H54 (cell line): ENCODE data around the gene PIK3C2G.
A peak's percentile ranks its signal among the peaks of the same experiment; 100 is the strongest.

Experiments used
- DNase-seq: peaks from one replicate; pipeline ENCODE4 v3.0.0; 2011; ENCODE audit warnings: low spot score, mixed read lengths; ENCODE audit not compliant: insufficient read length
- FAIRE-seq: peaks from 3 replicates; lab custom pipeline; 2011; peaks lifted over from hg19 to GRCh38; lab: Jason Lieb, UNC
- POLR2A ChIP-seq: IDR thresholded peaks from 2 replicates; pipeline ENCODE4 v1.6.1; 2011; ENCODE audit warnings: low read depth, mild to moderate bottlenecking, low read length

Gene PIK3C2G

GRCh38 chr12:18258929-18259328, 2.4 kb upstream of the PIK3C2G start:
- TF ChIP-seq POLR2A = no peak
- no peak for DNase-seq
- FAIRE-seq = no peak

- FAIRE-seq (no peak), DNase-seq (no peak)
- TF ChIP-seq POLR2A = no peak
Observed at GRCh38 chr12:18259906-18260682, 1.2 kb upstream of the PIK3C2G start.

GRCh38 chr12:18261906-18262305, 588 bp downstream of the PIK3C2G start:
- FAIRE-seq (no peak), DNase-seq (no peak)

DNA sequence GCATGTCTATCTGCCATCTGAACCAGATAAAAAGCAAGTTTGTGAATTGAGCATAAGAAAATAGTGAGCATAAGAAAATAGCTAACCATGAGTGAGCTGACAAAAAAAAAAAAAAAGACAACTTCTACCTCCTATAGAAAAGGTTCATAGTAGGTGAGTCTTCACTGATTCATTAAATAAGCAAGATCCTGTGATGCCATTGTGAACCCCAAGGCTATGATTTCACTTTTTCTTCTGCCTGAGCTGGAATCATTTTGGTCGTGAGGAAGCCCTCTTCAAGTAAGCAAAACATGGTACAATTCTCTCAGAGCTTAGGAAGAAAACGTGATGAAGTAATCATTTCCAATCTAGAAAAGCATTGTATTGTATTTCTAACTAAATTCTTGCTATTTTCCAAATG, 1.2 kb downstream of the PIK3C2G start:
- no peak for DNase-seq
- TF ChIP-seq POLR2A = no peak
- FAIRE-seq = peak; percentile 88

More at GRCh38 chr12:18261906-18262305, 588 bp downstream of the PIK3C2G start:
- TF ChIP-seq POLR2A = no peak

- DNase-seq (no peak), FAIRE-seq (no peak)
- TF ChIP-seq POLR2A = no peak
Observed at GRCh38 chr12:18264581-18265075, 3.3 kb downstream of the PIK3C2G start.

DNA sequence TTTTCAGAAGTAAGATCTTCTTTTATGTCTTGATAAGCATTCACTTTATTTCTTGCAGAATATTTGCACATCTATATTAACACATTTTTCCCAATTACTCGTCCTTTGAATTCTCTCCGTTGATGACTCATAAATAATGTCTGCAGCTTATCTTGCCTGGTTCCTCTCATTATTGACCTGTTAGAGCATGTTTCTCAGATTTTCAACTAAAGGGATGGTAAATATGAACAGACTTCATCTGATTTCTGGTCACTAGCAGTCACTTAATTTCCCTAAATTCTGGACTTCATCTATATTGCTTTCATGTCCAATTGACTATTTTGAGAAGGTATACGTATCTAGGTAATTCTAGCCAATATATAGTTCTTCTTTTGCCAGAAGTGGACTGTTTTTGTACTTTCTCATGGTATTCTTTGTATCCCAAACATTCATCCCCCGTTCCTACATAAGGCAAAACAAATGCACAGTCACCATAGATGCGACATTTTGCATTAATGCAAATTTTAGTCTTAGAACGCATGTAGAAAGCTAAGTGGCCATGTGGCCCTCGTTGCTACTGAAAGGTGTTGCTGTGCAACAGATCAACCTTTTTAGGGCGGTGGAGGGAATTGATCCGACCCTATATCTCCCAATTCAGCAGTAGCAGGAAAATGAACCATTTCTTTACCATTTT, 6.2 kb downstream of the PIK3C2G start:
- no peak for TF ChIP-seq POLR2A
- no peak for FAIRE-seq
- DNase-seq = no peak

DNA sequence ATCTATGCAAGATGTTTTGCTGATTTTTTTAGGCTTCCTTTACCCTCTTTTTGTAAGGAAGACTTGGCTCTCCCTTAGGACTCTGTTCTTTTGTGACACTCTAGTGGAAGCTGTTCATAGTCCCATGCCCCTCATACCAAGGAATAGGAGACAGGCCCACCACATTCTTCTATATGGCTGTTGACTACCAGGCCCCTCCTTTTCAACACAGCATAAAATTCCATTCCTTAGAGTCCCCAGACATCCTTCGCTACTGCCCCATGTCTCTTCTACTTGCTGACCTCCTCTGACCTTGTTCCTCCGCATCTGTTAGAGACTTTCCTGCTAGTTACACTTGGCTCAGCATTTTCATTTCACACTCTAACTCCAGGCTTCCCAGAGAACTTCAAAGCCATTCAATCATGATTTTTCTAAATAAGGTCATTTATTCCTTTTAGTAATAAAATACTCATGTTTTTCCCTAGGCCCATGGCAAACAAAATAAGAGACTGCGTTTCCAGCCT, 9.7 kb downstream of the PIK3C2G start:
- FAIRE-seq (no peak), DNase-seq (no peak)
- no peak for TF ChIP-seq POLR2A

DNA sequence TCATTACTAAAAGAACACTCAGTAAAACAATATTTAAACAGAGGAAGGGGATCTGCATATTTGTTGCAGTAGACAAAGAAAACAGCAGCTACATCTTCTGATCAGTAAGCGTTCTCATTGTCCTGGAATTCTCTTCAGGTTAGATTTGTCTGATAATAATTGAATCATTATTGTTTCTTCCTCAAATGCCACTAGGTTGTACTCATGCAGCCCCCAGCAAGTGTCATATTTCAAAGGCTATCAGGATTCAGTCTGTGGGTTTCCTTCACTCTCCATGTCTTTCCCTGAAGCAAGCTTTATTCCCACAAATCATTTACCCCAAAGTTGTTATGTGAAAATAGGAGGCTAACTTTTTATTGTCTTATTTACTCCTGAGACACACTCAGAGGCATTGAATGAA, 14.7 kb downstream of the PIK3C2G start:
- TF ChIP-seq POLR2A = no peak
- DNase-seq = peak; percentile 3
- FAIRE-seq = peak; percentile 77

- no peak for DNase-seq
- FAIRE-seq = no peak
- no peak for TF ChIP-seq POLR2A
Observed at GRCh38 chr12:18277196-18277595, 15.9 kb downstream of the PIK3C2G start.

DNA sequence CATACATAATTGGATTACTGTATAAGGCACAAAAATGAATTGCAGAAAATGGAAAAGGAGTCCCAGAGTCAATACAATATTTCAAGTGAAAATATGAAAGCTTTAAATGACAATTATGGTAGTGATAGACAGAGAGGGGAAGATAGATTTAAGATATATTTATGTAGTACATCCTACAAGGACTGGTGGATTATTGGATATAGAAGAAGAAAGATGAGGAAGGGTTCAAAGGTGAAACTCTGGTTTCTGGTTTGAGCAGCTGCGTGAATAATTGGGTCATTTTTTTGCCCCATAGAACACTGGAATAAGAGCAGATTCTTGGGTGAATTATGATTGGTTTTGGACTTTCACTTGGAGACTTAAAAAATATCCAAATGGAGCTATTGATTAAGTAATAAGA, 19.4 kb downstream of the PIK3C2G start:
- no peak for TF ChIP-seq POLR2A
- DNase-seq (no peak), FAIRE-seq (no peak)

DNA sequence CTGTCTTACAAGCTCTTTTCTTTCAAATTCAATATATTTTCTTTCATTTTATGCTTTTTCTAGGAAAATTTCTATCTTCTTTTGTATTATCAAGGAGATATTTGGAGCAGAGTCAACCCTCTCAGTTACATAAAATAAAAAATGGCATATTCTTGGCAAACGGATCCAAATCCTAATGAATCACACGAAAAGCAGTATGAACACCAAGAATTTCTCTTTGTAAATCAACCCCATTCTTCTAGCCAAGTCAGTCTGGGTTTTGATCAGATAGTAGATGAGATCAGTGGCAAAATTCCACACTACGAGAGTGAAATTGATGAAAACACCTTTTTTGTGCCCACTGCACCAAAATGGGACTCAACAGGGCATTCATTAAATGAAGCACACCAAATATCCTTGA, 20.6 kb downstream of the PIK3C2G start:
- FAIRE-seq (no peak), DNase-seq (no peak)
- no peak for TF ChIP-seq POLR2A

DNA sequence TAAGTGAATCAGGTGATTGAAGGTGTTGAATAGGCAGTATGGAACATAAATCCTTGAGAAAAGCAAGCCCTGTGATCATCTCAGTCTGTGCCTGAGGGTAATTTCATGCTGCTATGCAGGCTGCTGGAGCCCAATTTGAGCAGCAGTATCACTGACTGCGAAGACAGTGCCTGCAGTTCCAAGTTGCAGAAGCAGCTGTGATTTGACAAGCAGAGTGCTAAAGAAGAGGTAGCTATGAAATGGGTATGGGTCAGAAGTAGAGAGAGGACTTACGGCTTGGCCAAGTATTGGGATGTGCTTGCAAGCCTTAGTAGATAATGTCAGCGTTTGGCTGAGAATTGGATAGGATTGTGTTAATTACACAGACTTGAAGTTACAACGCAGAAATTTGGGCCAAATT, 22.5 kb downstream of the PIK3C2G start:
- FAIRE-seq = peak; percentile 27
- DNase-seq = no peak
- TF ChIP-seq POLR2A = no peak

- FAIRE-seq = no peak
- DNase-seq = no peak
- no peak for TF ChIP-seq POLR2A
Observed at GRCh38 chr12:18284386-18284785, 23.1 kb downstream of the PIK3C2G start.

DNA sequence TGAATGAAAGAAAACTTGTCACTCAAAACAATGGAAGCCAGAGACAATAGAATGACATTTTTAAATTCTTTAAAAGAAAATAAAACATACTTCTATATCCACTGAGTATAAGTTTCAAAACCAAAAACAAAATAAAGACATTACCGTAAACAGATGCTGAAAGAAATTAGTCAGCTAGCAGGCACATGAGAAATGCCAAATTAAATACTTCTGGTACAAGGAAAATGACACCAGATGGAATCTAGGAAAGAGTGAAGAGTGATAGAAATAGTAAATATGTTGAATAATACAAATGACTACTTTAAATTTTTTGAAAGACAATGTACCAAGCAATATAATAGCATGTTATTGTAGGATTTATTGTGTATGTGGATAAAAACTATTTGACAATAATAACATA, 23.8 kb downstream of the PIK3C2G start:
- TF ChIP-seq POLR2A = no peak
- FAIRE-seq (no peak), DNase-seq (no peak)
